GM12872 (cell line): ENCODE measurements around the gene ATP5F1B.

Experiments used
- CTCF ChIP-seq: IDR thresholded peaks from 3 replicates; pipeline ENCODE4 v1.5.1; 2011; ENCODE audit warnings: low read depth, mild to moderate bottlenecking, low read length, moderate library complexity; ENCODE audit not compliant: insufficient read depth

The ATP5F1B gene

GRCh38 chr12:56679883-56680575 lies 34.2 kb upstream of the ATP5F1B start:
- no peak for TF ChIP-seq CTCF

GRCh38 chr12:56678852-56679251 lies 33.1 kb upstream of the ATP5F1B start:
- no peak for TF ChIP-seq CTCF

GRCh38 chr12:56677680-56678079 lies 31.9 kb upstream of the ATP5F1B start:
- no peak for TF ChIP-seq CTCF

GRCh38 chr12:56676851-56677580 lies 31.2 kb upstream of the ATP5F1B start:
- no peak for TF ChIP-seq CTCF

- no peak for TF ChIP-seq CTCF
Observed at GRCh38 chr12:56671608-56672007, 25.8 kb upstream of the ATP5F1B start.

- TF ChIP-seq CTCF, result no peak
Observed at GRCh38 chr12:56670836-56671235, 25.1 kb upstream of the ATP5F1B start.

- no peak for TF ChIP-seq CTCF
Observed at GRCh38 chr12:56668197-56668457, 22.3 kb upstream of the ATP5F1B start.
